ENCODE measurements around the gene CACNG8.

DNA sequence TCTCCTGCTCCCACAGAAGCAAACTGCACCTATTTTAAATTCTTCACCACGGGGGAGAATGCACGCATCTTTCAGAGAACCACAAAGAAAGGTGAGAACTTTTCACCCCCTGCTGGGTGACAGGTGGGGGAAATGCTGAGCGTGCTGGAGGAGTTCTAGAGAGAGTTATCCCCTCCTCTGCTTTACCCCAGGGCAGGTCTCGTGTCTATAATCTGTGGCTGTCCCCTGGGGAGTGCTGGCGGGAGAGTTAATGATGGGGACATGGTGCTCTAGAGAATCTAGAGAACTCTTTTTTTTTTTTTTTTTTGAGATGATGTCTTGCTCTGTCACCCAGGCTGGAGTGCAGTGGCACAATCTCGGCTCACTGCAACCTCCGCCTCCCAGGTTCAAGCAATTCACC lies 35.5 kb downstream of the CACNG8 start:
- no peak for TF ChIP-seq POLR2A (IDR thresholded peaks at IDR 0.05)
- TF ChIP-seq, protein P1, sequence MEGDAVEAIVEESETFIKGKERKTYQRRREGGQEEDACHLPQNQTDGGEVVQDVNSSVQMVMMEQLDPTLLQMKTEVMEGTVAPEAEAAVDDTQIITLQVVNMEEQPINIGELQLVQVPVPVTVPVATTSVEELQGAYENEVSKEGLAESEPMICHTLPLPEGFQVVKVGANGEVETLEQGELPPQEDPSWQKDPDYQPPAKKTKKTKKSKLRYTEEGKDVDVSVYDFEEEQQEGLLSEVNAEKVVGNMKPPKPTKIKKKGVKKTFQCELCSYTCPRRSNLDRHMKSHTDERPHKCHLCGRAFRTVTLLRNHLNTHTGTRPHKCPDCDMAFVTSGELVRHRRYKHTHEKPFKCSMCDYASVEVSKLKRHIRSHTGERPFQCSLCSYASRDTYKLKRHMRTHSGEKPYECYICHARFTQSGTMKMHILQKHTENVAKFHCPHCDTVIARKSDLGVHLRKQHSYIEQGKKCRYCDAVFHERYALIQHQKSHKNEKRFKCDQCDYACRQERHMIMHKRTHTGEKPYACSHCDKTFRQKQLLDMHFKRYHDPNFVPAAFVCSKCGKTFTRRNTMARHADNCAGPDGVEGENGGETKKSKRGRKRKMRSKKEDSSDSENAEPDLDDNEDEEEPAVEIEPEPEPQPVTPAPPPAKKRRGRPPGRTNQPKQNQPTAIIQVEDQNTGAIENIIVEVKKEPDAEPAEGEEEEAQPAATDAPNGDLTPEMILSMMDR (IDR thresholded peaks at IDR 0.05) = no peak

All from body of pancreas (tissue), 4 donors.